ENCODE data around the gene GALNTL6.
"Not testable (repeated sequence)": the region's sequence is repeated elsewhere in the genome, so short reads cannot be mapped to it uniquely, and the experiment has no call there.

Gene GALNTL6

GRCh38 chr4:172998527-172999469 is 1185.6 kb downstream of the GALNTL6 start:
- DNase-seq: no peak

GRCh38 chr4:173001571-173001970 is 1188.4 kb downstream of the GALNTL6 start:
- no peak for DNase-seq

- no peak for DNase-seq
Observed at GRCh38 chr4:173002830-173003561, 1189.8 kb downstream of the GALNTL6 start.

- no peak for DNase-seq
Observed at GRCh38 chr4:173005912-173006633, 1192.9 kb downstream of the GALNTL6 start.

GRCh38 chr4:173008436-173008835 is 1195.2 kb downstream of the GALNTL6 start:
- no peak for DNase-seq

GRCh38 chr4:173009129-173009823 is 1196.1 kb downstream of the GALNTL6 start:
- no peak for DNase-seq

- DNase-seq: no peak
Observed at GRCh38 chr4:173012608-173013007, 1199.4 kb downstream of the GALNTL6 start.

GRCh38 chr4:173013232-173013930 is 1200.2 kb downstream of the GALNTL6 start:
- DNase-seq: peak; percentile 57 to 69

- DNase-seq: no peak
Observed at GRCh38 chr4:173014113-173014558, 1200.9 kb downstream of the GALNTL6 start.

GRCh38 chr4:173014836-173015235 is 1201.6 kb downstream of the GALNTL6 start:
- no peak for DNase-seq

- DNase-seq: no peak
Observed at GRCh38 chr4:173017802-173018201, 1204.6 kb downstream of the GALNTL6 start.

- no peak for DNase-seq
Observed at GRCh38 chr4:173018446-173018845, 1205.2 kb downstream of the GALNTL6 start.

- no peak for DNase-seq
Observed at GRCh38 chr4:173019664-173020063, 1206.5 kb downstream of the GALNTL6 start.

GRCh38 chr4:173021746-173022573 is 1208.8 kb downstream of the GALNTL6 start:
- not testable (repeated sequence) for DNase-seq

GRCh38 chr4:173024203-173024602 is 1211.0 kb downstream of the GALNTL6 start:
- DNase-seq: no peak

GRCh38 chr4:173025131-173025530 is 1211.9 kb downstream of the GALNTL6 start:
- DNase-seq: peak in 1 of 2 experiments; percentile 18

- DNase-seq: no peak
Observed at GRCh38 chr4:173037242-173037641, 1224.0 kb downstream of the GALNTL6 start.

- no peak for DNase-seq
Observed at GRCh38 chr4:173038192-173038896, 1225.1 kb downstream of the GALNTL6 start.

GRCh38 chr4:173039617-173040577 is 1226.7 kb downstream of the GALNTL6 start:
- DNase-seq: no peak

Measured in activated T-cell treated with anti-CD3 and anti-CD28 coated beads, Interleukin-2, amount 50 U/mL, for 48 hours (primary cell).